ENCODE data around the gene TAS2R40.

DNA sequence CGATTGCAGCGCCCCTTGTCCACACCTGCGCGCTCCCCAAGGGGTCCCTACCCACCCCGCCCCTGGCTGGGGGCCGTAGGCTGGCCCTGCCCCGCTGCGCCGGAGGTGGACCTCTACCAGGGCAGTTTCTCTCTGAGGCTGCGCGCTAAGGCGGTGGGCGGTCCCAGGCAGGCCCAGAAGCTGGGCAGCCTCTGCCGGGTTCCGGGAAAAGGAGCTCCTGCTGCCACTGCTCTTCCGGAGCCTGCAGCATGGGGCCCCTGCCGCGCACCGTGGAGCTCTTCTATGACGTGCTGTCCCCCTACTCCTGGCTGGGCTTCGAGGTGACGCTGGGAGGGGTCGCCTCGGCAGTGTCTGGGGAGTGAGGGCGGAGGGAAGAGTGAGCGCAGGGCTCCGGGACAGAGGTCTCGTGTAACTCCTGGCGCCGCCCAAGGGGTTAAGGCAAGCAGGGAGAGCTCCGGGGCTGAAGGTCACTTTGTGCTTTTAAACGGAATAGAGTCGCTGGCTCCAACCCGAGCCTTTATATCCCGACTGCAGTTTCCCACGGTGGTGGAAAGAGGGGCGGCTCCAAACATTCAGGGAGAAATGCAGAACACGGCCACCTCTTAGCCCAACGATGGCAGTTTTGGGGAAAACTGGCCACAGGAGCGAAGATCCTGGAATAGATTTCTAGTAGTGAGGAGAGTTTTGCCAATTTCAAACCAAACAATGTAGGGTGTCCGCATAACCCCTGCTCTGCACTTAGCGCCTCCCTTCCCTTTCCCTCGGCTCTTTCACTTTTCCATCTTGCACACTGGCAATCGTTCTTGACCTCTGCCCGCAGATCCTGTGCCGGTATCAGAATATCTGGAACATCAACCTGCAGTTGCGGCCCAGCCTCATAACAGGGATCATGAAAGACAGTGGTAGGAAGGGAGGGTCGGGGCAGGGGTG is 41.7 kb downstream of the TAS2R40 start, which contains the start of gene GSTK1:
- peak; percentile 93 for TF ChIP-seq POLR2AphosphoS5 (IDR thresholded peaks at IDR 0.05; ENCODE audit: low read depth, low read length)
- TF ChIP-seq, protein P1, sequence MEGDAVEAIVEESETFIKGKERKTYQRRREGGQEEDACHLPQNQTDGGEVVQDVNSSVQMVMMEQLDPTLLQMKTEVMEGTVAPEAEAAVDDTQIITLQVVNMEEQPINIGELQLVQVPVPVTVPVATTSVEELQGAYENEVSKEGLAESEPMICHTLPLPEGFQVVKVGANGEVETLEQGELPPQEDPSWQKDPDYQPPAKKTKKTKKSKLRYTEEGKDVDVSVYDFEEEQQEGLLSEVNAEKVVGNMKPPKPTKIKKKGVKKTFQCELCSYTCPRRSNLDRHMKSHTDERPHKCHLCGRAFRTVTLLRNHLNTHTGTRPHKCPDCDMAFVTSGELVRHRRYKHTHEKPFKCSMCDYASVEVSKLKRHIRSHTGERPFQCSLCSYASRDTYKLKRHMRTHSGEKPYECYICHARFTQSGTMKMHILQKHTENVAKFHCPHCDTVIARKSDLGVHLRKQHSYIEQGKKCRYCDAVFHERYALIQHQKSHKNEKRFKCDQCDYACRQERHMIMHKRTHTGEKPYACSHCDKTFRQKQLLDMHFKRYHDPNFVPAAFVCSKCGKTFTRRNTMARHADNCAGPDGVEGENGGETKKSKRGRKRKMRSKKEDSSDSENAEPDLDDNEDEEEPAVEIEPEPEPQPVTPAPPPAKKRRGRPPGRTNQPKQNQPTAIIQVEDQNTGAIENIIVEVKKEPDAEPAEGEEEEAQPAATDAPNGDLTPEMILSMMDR (IDR thresholded peaks at IDR 0.05), result no peak
- TF ChIP-seq, protein P2, sequence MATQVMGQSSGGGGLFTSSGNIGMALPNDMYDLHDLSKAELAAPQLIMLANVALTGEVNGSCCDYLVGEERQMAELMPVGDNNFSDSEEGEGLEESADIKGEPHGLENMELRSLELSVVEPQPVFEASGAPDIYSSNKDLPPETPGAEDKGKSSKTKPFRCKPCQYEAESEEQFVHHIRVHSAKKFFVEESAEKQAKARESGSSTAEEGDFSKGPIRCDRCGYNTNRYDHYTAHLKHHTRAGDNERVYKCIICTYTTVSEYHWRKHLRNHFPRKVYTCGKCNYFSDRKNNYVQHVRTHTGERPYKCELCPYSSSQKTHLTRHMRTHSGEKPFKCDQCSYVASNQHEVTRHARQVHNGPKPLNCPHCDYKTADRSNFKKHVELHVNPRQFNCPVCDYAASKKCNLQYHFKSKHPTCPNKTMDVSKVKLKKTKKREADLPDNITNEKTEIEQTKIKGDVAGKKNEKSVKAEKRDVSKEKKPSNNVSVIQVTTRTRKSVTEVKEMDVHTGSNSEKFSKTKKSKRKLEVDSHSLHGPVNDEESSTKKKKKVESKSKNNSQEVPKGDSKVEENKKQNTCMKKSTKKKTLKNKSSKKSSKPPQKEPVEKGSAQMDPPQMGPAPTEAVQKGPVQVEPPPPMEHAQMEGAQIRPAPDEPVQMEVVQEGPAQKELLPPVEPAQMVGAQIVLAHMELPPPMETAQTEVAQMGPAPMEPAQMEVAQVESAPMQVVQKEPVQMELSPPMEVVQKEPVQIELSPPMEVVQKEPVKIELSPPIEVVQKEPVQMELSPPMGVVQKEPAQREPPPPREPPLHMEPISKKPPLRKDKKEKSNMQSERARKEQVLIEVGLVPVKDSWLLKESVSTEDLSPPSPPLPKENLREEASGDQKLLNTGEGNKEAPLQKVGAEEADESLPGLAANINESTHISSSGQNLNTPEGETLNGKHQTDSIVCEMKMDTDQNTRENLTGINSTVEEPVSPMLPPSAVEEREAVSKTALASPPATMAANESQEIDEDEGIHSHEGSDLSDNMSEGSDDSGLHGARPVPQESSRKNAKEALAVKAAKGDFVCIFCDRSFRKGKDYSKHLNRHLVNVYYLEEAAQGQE (IDR thresholded peaks at IDR 0.05; ENCODE audit: insufficient read depth in 1 of 2, low read depth in 2 of 2, low read length in 1 of 2), result no peak
